Renal cortical epithelial cell (primary cell): Measurements from ENCODE around the gene SLC15A5. TPM values are rescaled to one million over a fixed set of nuclear protein-coding genes. Genes with fewer than 3 reads are reported as not detected.
A peak's percentile ranks its signal among the peaks of the same experiment; 100 is the strongest.

Source experiments
- DNase-seq: peaks from one replicate; pipeline ENCODE4 v3.0.0-alpha.2; 2011; ENCODE audit warnings: low read depth
- total RNA-seq: library from RNA; depleted of rRNA; stranded (reverse); fragments of >200 nt; gene quantifications from 2 replicates; pipeline ENCODE4 v1.2.3, GENCODE V29; 2014

SLC15A5 gene
- total RNA-seq = not detected in 2 replicates

GRCh38 chr12:16277585-16277984 is at the start of gene SLC15A5:
TSS of gene SLC15A5 (minus strand) at chr12:16277685. CDS start at chr12:16277685, 0 bp downstream.
- DNase-seq = no peak

GRCh38 chr12:16325426-16325825 is 47.9 kb upstream of the SLC15A5 start:
- no peak for DNase-seq

- no peak for DNase-seq
Measured at GRCh38 chr12:16324772-16325171, 47.3 kb upstream of the SLC15A5 start.

- DNase-seq = no peak
Measured at GRCh38 chr12:16324272-16324671, 46.8 kb upstream of the SLC15A5 start.

GRCh38 chr12:16323638-16324037 is 46.2 kb upstream of the SLC15A5 start:
- DNase-seq = no peak

GRCh38 chr12:16323010-16323409 is 45.5 kb upstream of the SLC15A5 start:
- DNase-seq = no peak

GRCh38 chr12:16310934-16311333 is 33.4 kb upstream of the SLC15A5 start:
- no peak for DNase-seq

- DNase-seq = no peak
Measured at GRCh38 chr12:16307856-16308475, 30.5 kb upstream of the SLC15A5 start.

GRCh38 chr12:16303939-16304338 is 26.5 kb upstream of the SLC15A5 start:
- DNase-seq = no peak

GRCh38 chr12:16300736-16301135 is 23.3 kb upstream of the SLC15A5 start:
- no peak for DNase-seq

GRCh38 chr12:16300122-16300521 is 22.6 kb upstream of the SLC15A5 start:
- DNase-seq = no peak

GRCh38 chr12:16299403-16299802 is 21.9 kb upstream of the SLC15A5 start:
- DNase-seq = no peak

- peak; percentile 2 for DNase-seq
Measured at GRCh38 chr12:16297521-16297920, 20.0 kb upstream of the SLC15A5 start.

GRCh38 chr12:16294376-16294956 is 17.0 kb upstream of the SLC15A5 start:
- DNase-seq = no peak

GRCh38 chr12:16291032-16291431 is 13.5 kb upstream of the SLC15A5 start:
- no peak for DNase-seq

GRCh38 chr12:16285586-16285985 is 8.1 kb upstream of the SLC15A5 start:
- DNase-seq = no peak

- DNase-seq = no peak
Measured at GRCh38 chr12:16282978-16283377, 5.5 kb upstream of the SLC15A5 start.

- no peak for DNase-seq
Measured at GRCh38 chr12:16282081-16282480, 4.6 kb upstream of the SLC15A5 start.

- DNase-seq = no peak
Measured at GRCh38 chr12:16281157-16281556, 3.7 kb upstream of the SLC15A5 start.

- DNase-seq = no peak
Measured at GRCh38 chr12:16272222-16272621, 5.3 kb downstream of the SLC15A5 start.

GRCh38 chr12:16271062-16271461 is 6.4 kb downstream of the SLC15A5 start:
- DNase-seq = no peak

GRCh38 chr12:16269946-16270345 is 7.5 kb downstream of the SLC15A5 start:
- no peak for DNase-seq

GRCh38 chr12:16266085-16266484 is 11.4 kb downstream of the SLC15A5 start:
- DNase-seq = no peak

GRCh38 chr12:16261944-16262475 is 15.5 kb downstream of the SLC15A5 start:
- peak; percentile 44 for DNase-seq
